ENCODE data around the gene TEDC1.

- TF ChIP-seq EZH2 (IDR thresholded peaks at IDR 0.05; ENCODE audit: low read length) (no peak), CTCF (optimal IDR thresholded peaks at IDR 0.05 in 1 of 3, IDR thresholded peaks at IDR 0.05 in 1 of 3, conservative IDR thresholded peaks at IDR 0.05 in 1 of 3; ENCODE audit: extremely low read depth in 1 of 3, insufficient read depth in 2 of 3, low read length in 3 of 3) (no peak)
Measured at GRCh38 chr14:105470350-105471296, 20.4 kb upstream of the TEDC1 start.

All from keratinocyte (primary cell).